Transverse colon (tissue), 4 donors: ENCODE measurements around the gene ESAM. TPM values are rescaled to one million over a fixed set of nuclear protein-coding genes. Genes with fewer than 3 reads are reported as not detected.

ENCODE experiments used
- DNase-seq: peaks from one replicate; pipeline ENCODE4 v3.0.0-alpha.2; 2019
- H3K27ac ChIP-seq, 4 donors: fragments of 200-600 bp; sonication (generic); 2 replicates each; pipeline ENCODE4 v1.5.1; 2016 to 2018; ENCODE audit warnings: inconsistent platforms in 4 of 4
- H3K27me3 ChIP-seq: fragments of 200-600 bp; sonication (generic); 2 replicates; pipeline ENCODE4 v1.5.1; 2017; ENCODE audit warnings: inconsistent platforms
- H3K36me3 ChIP-seq, 4 donors: fragments of 200-600 bp; sonication (generic); 2 replicates each; pipeline ENCODE4 v1.5.1; 2017 to 2019; ENCODE audit warnings: inconsistent platforms in 4 of 4
- H3K4me1 ChIP-seq, 4 donors: fragments of 200-600 bp; sonication (generic); 2 replicates each; pipeline ENCODE4 v1.5.1; 2017 to 2020; ENCODE audit warnings: inconsistent platforms in 4 of 4
- H3K4me3 ChIP-seq, 4 donors: fragments of 200-600 bp; sonication (generic); 1 replicate in 1 of 4; 2 replicates in 3 of 4; pipeline versions ENCODE4 v1.5.1 to v1.6.1; 2017 to 2019; ENCODE audit warnings: inconsistent platforms in 4 of 4
- H3K9me3 ChIP-seq, 2 donors: fragments of 200-600 bp; sonication (generic); 2 replicates each; pipeline ENCODE4 v1.5.1; 2017 to 2019; ENCODE audit warnings: inconsistent platforms in 2 of 2
- EP300 ChIP-seq: sonication (generic); formaldehyde crosslinking; IDR thresholded peaks from one replicate; pipeline ENCODE4 v1.6.1; 2017; ENCODE audit warnings: antibody characterized with exemption, low read depth
- POLR2A ChIP-seq: fragments of 450-650 bp; IDR thresholded peaks from one replicate; pipeline ENCODE4 v1.6.1; 2016; ENCODE audit warnings: antibody characterized with exemption, mild to moderate bottlenecking, moderate library complexity
- POLR2AphosphoS5 ChIP-seq, 3 donors: sonication (generic); formaldehyde crosslinking; IDR thresholded peaks; one replicate each; pipeline ENCODE4 v1.6.1; 2016; ENCODE audit warnings: antibody characterized with exemption in 3 of 3
- WGBS, 2 donors: methylation state at CpG; one replicate each; pipeline ENCODE4 v1.1.5; 2018; ENCODE audit warnings: low coverage in 1 of 2; 5-methylcytosine and 5-hydroxymethylcytosine counted together
- in situ Hi-C, 4 donors: fragments of 200-750 bp; cut with MboI; loops; one replicate each; pipeline versions ENCODE4 v1.15.0 to v1.15.1; 2017; ENCODE audit warnings: low sequenced_read_pairs in 3 of 4, low pct_ligation_motif_present in 1 of 4, low pct_unique_long_range_greater_than_20kb in 1 of 4
- intact Hi-C: fragments of 100-400 bp; cut with DNase I; formaldehyde crosslinking; loops from one replicate; pipeline ENCODE4 v1.15.1; 2023; ENCODE audit warnings: low total_unique reads
- total RNA-seq, 4 donors: library from RNA; depleted of rRNA; stranded (reverse); fragments of >200 nt; gene quantifications; one replicate each; pipeline ENCODE4 v1.1.0, GENCODE V29; 2016
- TF ChIP-seq, protein P1 (sequence below), 5 experiments: fragments of 200-600 bp in 3 of 5; fragments of 450-650 bp in 2 of 5; sonication (generic) in 3 of 5; IDR thresholded peaks; 1 replicate in 2 of 5; 2 replicates in 3 of 5; pipeline ENCODE4 v1.5.1; 2016 to 2017; ENCODE audit warnings: antibody characterized with exemption in 5 of 5, inconsistent platforms in 3 of 5, mild to moderate bottlenecking in 2 of 5, moderate library complexity in 1 of 5

Gene ESAM
- total RNA-seq, 4 donors from 2014 or later, result 5.8 to 10.1 (median 6.5) TPM

DNA sequence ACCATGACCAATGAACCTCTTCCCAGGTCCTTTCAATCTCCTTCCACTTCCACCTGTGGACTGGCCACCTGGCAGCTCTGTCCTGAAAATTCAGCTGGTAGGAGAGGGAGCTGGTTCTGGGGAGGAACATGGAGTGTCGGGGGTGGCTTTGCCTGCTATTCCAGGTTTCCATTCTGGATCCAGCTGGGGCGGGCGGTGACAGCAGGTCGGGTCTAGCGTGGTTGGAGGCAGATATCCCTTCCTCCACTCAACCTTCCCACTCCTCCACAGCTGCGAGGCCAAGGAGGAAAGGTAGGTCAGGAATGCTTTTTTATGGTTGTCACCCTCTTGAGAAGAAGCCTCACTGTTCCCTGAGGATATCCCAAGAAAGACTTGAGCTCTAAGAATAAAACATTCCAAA is 19.0 kb downstream of the ESAM start:
- Histone ChIP-seq H3K27me3 (peaks cover 87% of the 10 kb centered on the region), H3K4me1 (peaks cover 19 to 42% (median 36%) of the 10 kb centered on the region in 4 donors), H3K36me3 (no peaks in the 10 kb centered on the region), H3K4me3 (no peak overlapping the region), H3K27ac (no peak overlapping the region), H3K9me3 (no peaks in the 10 kb centered on the region)
- in situ Hi-C loops (no loop called here), intact Hi-C loops (no loop called here)
- DNase-seq, result no peak
- WGBS, 2 donors, result 60 to 87% methylated on average over 1 to 6 of the region's 6 CpGs
- no peak for TF ChIP-seq POLR2AphosphoS5 (IDR thresholded peaks at IDR 0.05)
- TF ChIP-seq EP300, result no peak
- TF ChIP-seq, protein P1, sequence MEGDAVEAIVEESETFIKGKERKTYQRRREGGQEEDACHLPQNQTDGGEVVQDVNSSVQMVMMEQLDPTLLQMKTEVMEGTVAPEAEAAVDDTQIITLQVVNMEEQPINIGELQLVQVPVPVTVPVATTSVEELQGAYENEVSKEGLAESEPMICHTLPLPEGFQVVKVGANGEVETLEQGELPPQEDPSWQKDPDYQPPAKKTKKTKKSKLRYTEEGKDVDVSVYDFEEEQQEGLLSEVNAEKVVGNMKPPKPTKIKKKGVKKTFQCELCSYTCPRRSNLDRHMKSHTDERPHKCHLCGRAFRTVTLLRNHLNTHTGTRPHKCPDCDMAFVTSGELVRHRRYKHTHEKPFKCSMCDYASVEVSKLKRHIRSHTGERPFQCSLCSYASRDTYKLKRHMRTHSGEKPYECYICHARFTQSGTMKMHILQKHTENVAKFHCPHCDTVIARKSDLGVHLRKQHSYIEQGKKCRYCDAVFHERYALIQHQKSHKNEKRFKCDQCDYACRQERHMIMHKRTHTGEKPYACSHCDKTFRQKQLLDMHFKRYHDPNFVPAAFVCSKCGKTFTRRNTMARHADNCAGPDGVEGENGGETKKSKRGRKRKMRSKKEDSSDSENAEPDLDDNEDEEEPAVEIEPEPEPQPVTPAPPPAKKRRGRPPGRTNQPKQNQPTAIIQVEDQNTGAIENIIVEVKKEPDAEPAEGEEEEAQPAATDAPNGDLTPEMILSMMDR (IDR thresholded peaks at IDR 0.05), result no peak

GRCh38 chr11:124742555-124742954 is 19.5 kb downstream of the ESAM start:
- peaks cover 86% of the 10 kb centered on the region for H3K27me3 ChIP-seq
- no peak overlapping the region for H3K27ac ChIP-seq
- in situ Hi-C loops (no loop called here), intact Hi-C loops (no loop called here)
- TF ChIP-seq POLR2A, result no peak
- TF ChIP-seq, protein P1 (IDR thresholded peaks at IDR 0.05), result no peak
- no peak for TF ChIP-seq POLR2AphosphoS5 (IDR thresholded peaks at IDR 0.05)
- H3K36me3 ChIP-seq, result no peaks in the 10 kb centered on the region
- H3K4me3 ChIP-seq, result no peak overlapping the region
- no peak for DNase-seq
- H3K4me1 ChIP-seq, result peaks cover 19 to 40% (median 35%) of the 10 kb centered on the region in 4 donors
- WGBS, 2 donors, result 81% methylated on average over 2 of the region's 2 CpGs; no CpG with 5 or more reads in 1 of the 2 donors
- H3K9me3 ChIP-seq, result no peaks in the 10 kb centered on the region

DNA sequence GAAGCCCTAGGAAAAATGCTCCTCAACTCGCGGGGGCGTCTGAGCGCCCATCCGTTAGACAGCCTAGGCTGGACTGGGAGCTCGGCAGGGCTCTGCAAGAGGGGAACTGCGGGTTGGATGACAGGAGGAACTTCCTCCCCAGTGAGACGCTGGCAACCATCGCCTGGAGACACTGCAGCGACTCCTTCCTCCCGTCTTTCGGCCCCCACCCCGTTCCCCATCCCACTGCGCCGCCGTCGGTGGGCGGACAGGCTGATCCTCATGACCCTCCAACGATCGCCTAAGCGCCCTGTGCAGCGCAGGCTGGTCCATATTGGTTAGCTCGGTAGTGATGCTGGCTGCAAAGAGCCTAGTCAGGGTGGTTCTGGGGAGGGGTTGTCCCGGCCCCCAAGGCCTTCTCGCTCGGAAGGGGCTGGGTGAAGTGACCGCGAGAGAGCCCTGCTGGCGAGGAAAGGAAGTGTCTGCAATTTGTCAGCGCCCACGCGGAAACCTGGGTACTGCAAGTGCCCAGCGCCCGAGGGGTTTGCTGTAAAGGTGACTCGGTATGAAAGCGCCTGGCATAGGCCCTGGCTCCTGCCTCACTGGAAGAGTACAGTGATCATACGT is 21.7 kb downstream of the ESAM start:
- TF ChIP-seq, protein P1 (IDR thresholded peaks at IDR 0.05), result peak; percentile 42 to 51 (median 46)
- TF ChIP-seq POLR2A, result no peak
- no peak for TF ChIP-seq POLR2AphosphoS5 (IDR thresholded peaks at IDR 0.05)
- TF ChIP-seq EP300, result no peak
- in situ Hi-C loops (no loop called here), intact Hi-C loops (no loop called here)
- DNase-seq, result no peak
- Histone ChIP-seq H3K27ac (peak overlapping the region in 3 of 4 donors; percentile 31 to 48 (median 41)), H3K27me3 (peaks cover 66% of the 10 kb centered on the region), H3K4me3 (peak overlapping the region; percentile 41 to 83 (median 56)), H3K36me3 (no peaks in the 10 kb centered on the region), H3K9me3 (no peaks in the 10 kb centered on the region), H3K4me1 (peaks cover 18 to 20% (median 19%) of the 10 kb centered on the region in 4 donors)
- 0 to 3% methylated on average over 6 to 32 of the region's 37 CpGs for WGBS, 2 donors

GRCh38 chr11:124739479-124740276 is 22.4 kb downstream of the ESAM start, which contains the start of gene NRGN:
Gene NRGN, plus strand, starts transcription at chr11:124739942. Its CDS starts 143 bp downstream, at chr11:124740085.
- H3K4me1 ChIP-seq, result peaks cover 16 to 19% (median 17%) of the 10 kb centered on the region in 4 donors
- in situ Hi-C loops (no loop called here), intact Hi-C loops (no loop called here)
- peak in 1 of 3 donors; percentile 38 for TF ChIP-seq POLR2AphosphoS5 (IDR thresholded peaks at IDR 0.05)
- TF ChIP-seq, protein P1 (IDR thresholded peaks at IDR 0.05), result no peak
- no peak for TF ChIP-seq POLR2A
- WGBS, 2 donors, result 0 to 2% methylated on average over 7 to 53 of the region's 59 CpGs
- peak within 1 kb of the TSS; percentile 41 to 83 (median 56) for H3K4me3 ChIP-seq
- peak within 1 kb of the TSS in 3 of 4 donors; percentile 31 to 48 (median 41) for H3K27ac ChIP-seq
- H3K9me3 ChIP-seq, result no peaks in the 10 kb centered on the region
- H3K27me3 ChIP-seq, result peaks cover 60% of the 10 kb centered on the region
- peak; percentile 92 for DNase-seq
- H3K36me3 ChIP-seq, result no peaks in the 10 kb centered on the region
